Stimulated activated CD4-positive, alpha-beta T cell treated with anti-CD3 and anti-CD28 coated beads, Interleukin-1b, Interleukin-23, amount 100 ng/mL, for 24 hours (primary cell): Measurements from ENCODE around the gene ADK.

Experiments used
- DNase-seq, 4 experiments: peaks; one replicate each; pipeline ENCODE4 v3.0.0-alpha.2; 2020; ENCODE audit warnings: low read depth in 4 of 4, low spot score in 1 of 4

The ADK gene

GRCh38 chr10:74589851-74590250 lies 438.8 kb downstream of the ADK start:
- no peak for DNase-seq

GRCh38 chr10:74593470-74593869 lies 442.4 kb downstream of the ADK start:
- no peak for DNase-seq

- DNase-seq = no peak
Observed at GRCh38 chr10:74596713-74597112, 445.7 kb downstream of the ADK start.

- DNase-seq = no peak
Observed at GRCh38 chr10:74598891-74599566, 448.0 kb downstream of the ADK start.

- DNase-seq = no peak
Observed at GRCh38 chr10:74599672-74600071, 448.7 kb downstream of the ADK start.

GRCh38 chr10:74600170-74600569 lies 449.1 kb downstream of the ADK start:
- no peak for DNase-seq

GRCh38 chr10:74602576-74602975 lies 451.6 kb downstream of the ADK start:
- no peak for DNase-seq

- no peak for DNase-seq
Observed at GRCh38 chr10:74610299-74610698, 459.3 kb downstream of the ADK start.

- DNase-seq = no peak
Observed at GRCh38 chr10:74612195-74612594, 461.2 kb downstream of the ADK start.

GRCh38 chr10:74620626-74621025 lies 469.6 kb downstream of the ADK start:
- no peak for DNase-seq

- DNase-seq = no peak
Observed at GRCh38 chr10:74623786-74624185, 472.8 kb downstream of the ADK start.

- DNase-seq = no peak
Observed at GRCh38 chr10:74624501-74624900, 473.5 kb downstream of the ADK start.

GRCh38 chr10:74628136-74628535 lies 477.1 kb downstream of the ADK start:
- no peak for DNase-seq

GRCh38 chr10:74634995-74635536 lies 484.0 kb downstream of the ADK start:
- DNase-seq = no peak

GRCh38 chr10:74635655-74636054 lies 484.6 kb downstream of the ADK start:
- no peak for DNase-seq

GRCh38 chr10:74637685-74638084 lies 486.7 kb downstream of the ADK start:
- DNase-seq = no peak

- DNase-seq = no peak
Observed at GRCh38 chr10:74640134-74640921, 489.3 kb downstream of the ADK start.

GRCh38 chr10:74641659-74642058 lies 490.6 kb downstream of the ADK start:
- no peak for DNase-seq

GRCh38 chr10:74642901-74643595 lies 492.0 kb downstream of the ADK start:
- no peak for DNase-seq

- DNase-seq = no peak
Observed at GRCh38 chr10:74643596-74643975, 492.6 kb downstream of the ADK start.

- no peak for DNase-seq
Observed at GRCh38 chr10:74644738-74645137, 493.7 kb downstream of the ADK start.

- DNase-seq = no peak
Observed at GRCh38 chr10:74645692-74646091, 494.7 kb downstream of the ADK start.
